Globus pallidus (tissue), 1 donor: Measurements from ENCODE around the gene SLCO4A1.

Experiments used
- DNase-seq: peaks from one replicate; pipeline ENCODE4 v3.0.0-alpha.2; 2015; ENCODE audit warnings: low spot score

Gene SLCO4A1

GRCh38 chr20:62642051-62642665 lies at the start of gene SLCO4A1:
Gene SLCO4A1 (plus strand): TSS chr20:62642503. CDS start chr20:62656455, 13,952 bp downstream.
- DNase-seq, result no peak

- no peak for DNase-seq
Measured at GRCh38 chr20:62592506-62593177, 49.7 kb upstream of the SLCO4A1 start.

GRCh38 chr20:62593616-62594015 lies 48.7 kb upstream of the SLCO4A1 start:
- no peak for DNase-seq

GRCh38 chr20:62595069-62595468 lies 47.2 kb upstream of the SLCO4A1 start:
- no peak for DNase-seq

- DNase-seq, result no peak
Measured at GRCh38 chr20:62595491-62595890, 46.8 kb upstream of the SLCO4A1 start.

- DNase-seq, result no peak
Measured at GRCh38 chr20:62596486-62596885, 45.8 kb upstream of the SLCO4A1 start.

- DNase-seq, result no peak
Measured at GRCh38 chr20:62596921-62597320, 45.4 kb upstream of the SLCO4A1 start.

GRCh38 chr20:62597416-62598115 lies 44.7 kb upstream of the SLCO4A1 start:
- no peak for DNase-seq

GRCh38 chr20:62598761-62599194 lies 43.5 kb upstream of the SLCO4A1 start:
- no peak for DNase-seq

- DNase-seq, result no peak
Measured at GRCh38 chr20:62599216-62600110, 42.8 kb upstream of the SLCO4A1 start.

- DNase-seq, result no peak
Measured at GRCh38 chr20:62601172-62601571, 41.1 kb upstream of the SLCO4A1 start.

- DNase-seq, result no peak
Measured at GRCh38 chr20:62601714-62602113, 40.6 kb upstream of the SLCO4A1 start.

GRCh38 chr20:62602550-62602949 lies 39.8 kb upstream of the SLCO4A1 start:
- no peak for DNase-seq

GRCh38 chr20:62603021-62603906 lies 39.0 kb upstream of the SLCO4A1 start:
- DNase-seq, result no peak

- no peak for DNase-seq
Measured at GRCh38 chr20:62603907-62604785, 38.2 kb upstream of the SLCO4A1 start.

- DNase-seq, result no peak
Measured at GRCh38 chr20:62604796-62605195, 37.5 kb upstream of the SLCO4A1 start.

GRCh38 chr20:62605236-62605943 lies 36.9 kb upstream of the SLCO4A1 start:
- DNase-seq, result no peak

GRCh38 chr20:62606016-62606415 lies 36.3 kb upstream of the SLCO4A1 start:
- DNase-seq, result no peak

- no peak for DNase-seq
Measured at GRCh38 chr20:62606551-62607201, 35.6 kb upstream of the SLCO4A1 start.
